Measurements from ENCODE around the gene MAP3K2. TPM values are rescaled to one million over a fixed set of nuclear protein-coding genes. Genes with fewer than 3 reads are reported as not detected.

MAP3K2 gene
- total and polyA plus RNA-seq, 4 experiments from 2014 or later, result 42.5 to 87.2 (median 74.5) TPM

- Histone ChIP-seq H3K27ac (ENCODE audit: low read depth, low read length) (no peak overlapping the region), H3K27me3 (ENCODE audit: insufficient read depth, low read length) (no peaks in the 10 kb centered on the region), H3K4me3 (ENCODE audit: low read length in 2 of 2) (no peak overlapping the region), H3K9me3 (ENCODE audit: control insufficient read depth in 1 of 2, low read length in 2 of 2) (no peaks in the 10 kb centered on the region), H3K4me1 (ENCODE audit: insufficient read depth, low read length) (no peaks in the 10 kb centered on the region), H3K36me3 (ENCODE audit: insufficient read depth, low read length) (peaks cover 33% of the 10 kb centered on the region)
- Mint-ChIP-seq H3K36me3 (peaks cover 58 to 64% of the 10 kb centered on the region in 2 donors), H3K4me1 (peaks cover 0 to 3% (median under 1%) of the 10 kb centered on the region in 4 donors), H3K9me3 (peaks cover 0 to 9% (median 6%) of the 10 kb centered on the region in 8 donors), H3K27ac (no peak overlapping the region), H3K27me3 (no peaks in the 10 kb centered on the region), H3K4me3 (no peak overlapping the region)
- DNase-seq, result peak in 1 of 5 donors; percentile 6
- intact Hi-C loops (cut with micrococcal nuclease), result loop anchor here (1.0 kb wide), 1 partner anchor 155 kb away; no protein-coding TSS in a partner anchor
- POLR2A ChIA-PET (ENCODE audit: partially characterized antibody), result no interaction called here
- CTCF ChIA-PET (ENCODE audit: partially characterized antibody), result interaction anchor here (0.7 to 1.7 kb wide), 3 partner anchors 12 to 155 kb away, joined by 3 to 14 read pairs (median 4); partner anchors contain the start of gene ERCC3
These were observed 63.1 kb downstream of the MAP3K2 start for GRCh38 chr2:127324635-127325034.

- H3K4me1 ChIP-seq (ENCODE audit: insufficient read depth, low read length), result no peaks in the 10 kb centered on the region
- H3K9me3 ChIP-seq (ENCODE audit: control insufficient read depth in 1 of 2, low read length in 2 of 2), result no peaks in the 10 kb centered on the region
- peaks cover 0 to 3% (median under 1%) of the 10 kb centered on the region in 4 donors for H3K4me1 Mint-ChIP-seq
- peaks cover 33% of the 10 kb centered on the region for H3K36me3 ChIP-seq (ENCODE audit: insufficient read depth, low read length)
- ChIA-PET POLR2A (ENCODE audit: partially characterized antibody) (interaction anchor here (0.6 to 1.1 kb wide), 2 partner anchors 20 to 548 kb away, joined by 3 read pairs; no protein-coding TSS in a partner anchor), CTCF (ENCODE audit: partially characterized antibody) (interaction anchor here (2.1 kb wide), 1 partner anchor 158 kb away, joined by 5 read pairs; no protein-coding TSS in a partner anchor)
- H3K36me3 Mint-ChIP-seq, result peaks cover 65 to 70% of the 10 kb centered on the region in 2 donors
- peaks cover 0 to 9% (median 6%) of the 10 kb centered on the region in 8 donors for H3K9me3 Mint-ChIP-seq
- no peak overlapping the region for H3K27ac Mint-ChIP-seq
- H3K27ac ChIP-seq (ENCODE audit: low read depth, low read length), result no peak overlapping the region
- no peak overlapping the region for H3K4me3 Mint-ChIP-seq
- intact Hi-C loops (cut with micrococcal nuclease), result no loop called here
- no peak for DNase-seq
- H3K27me3 Mint-ChIP-seq, result no peaks in the 10 kb centered on the region
- H3K4me3 ChIP-seq (ENCODE audit: low read length in 2 of 2), result no peak overlapping the region
- no peaks in the 10 kb centered on the region for H3K27me3 ChIP-seq (ENCODE audit: insufficient read depth, low read length)
These were observed 66.5 kb downstream of the MAP3K2 start for GRCh38 chr2:127321303-127321702.

- DNase-seq, result no peak
- Mint-ChIP-seq H3K27ac (peak overlapping the region in 1 of 7 donors; percentile 34), H3K27me3 (no peaks in the 10 kb centered on the region), H3K4me1 (peaks cover 0 to 3% (median under 1%) of the 10 kb centered on the region in 4 donors), H3K9me3 (peaks cover 0 to 9% (median 6%) of the 10 kb centered on the region in 8 donors), H3K4me3 (no peak overlapping the region), H3K36me3 (peaks cover 65 to 69% of the 10 kb centered on the region in 2 donors)
- CTCF ChIA-PET (ENCODE audit: partially characterized antibody), result interaction anchor here (1.2 to 2.1 kb wide), 2 partner anchors 95 to 158 kb away, joined by 3 to 5 read pairs; no protein-coding TSS in a partner anchor
- no peaks in the 10 kb centered on the region for H3K9me3 ChIP-seq (ENCODE audit: control insufficient read depth in 1 of 2, low read length in 2 of 2)
- intact Hi-C loops (cut with micrococcal nuclease), result no loop called here
- H3K27me3 ChIP-seq (ENCODE audit: insufficient read depth, low read length), result no peaks in the 10 kb centered on the region
- no peak overlapping the region for H3K27ac ChIP-seq (ENCODE audit: low read depth, low read length)
- H3K4me3 ChIP-seq (ENCODE audit: low read length in 2 of 2), result no peak overlapping the region
- POLR2A ChIA-PET (ENCODE audit: partially characterized antibody), result no interaction called here
- peaks cover 33% of the 10 kb centered on the region for H3K36me3 ChIP-seq (ENCODE audit: insufficient read depth, low read length)
- no peaks in the 10 kb centered on the region for H3K4me1 ChIP-seq (ENCODE audit: insufficient read depth, low read length)
These were observed 67.0 kb downstream of the MAP3K2 start for GRCh38 chr2:127320586-127321275.

GRCh38 chr2:127320067-127320466 lies 67.7 kb downstream of the MAP3K2 start:
- CTCF ChIA-PET (ENCODE audit: partially characterized antibody), result interaction anchor here (1.2 to 2.1 kb wide), 2 partner anchors 95 to 159 kb away, joined by 3 to 5 read pairs; no protein-coding TSS in a partner anchor

GRCh38 chr2:127314193-127314988 lies 73.4 kb downstream of the MAP3K2 start:
- Mint-ChIP-seq H3K9me3 (no peaks in the 10 kb centered on the region), H3K4me3 (no peak overlapping the region), H3K4me1 (no peaks in the 10 kb centered on the region), H3K27ac (peak overlapping the region in 1 of 7 donors; percentile 71), H3K27me3 (no peaks in the 10 kb centered on the region), H3K36me3 (peaks cover 61 to 80% of the 10 kb centered on the region in 2 donors)
- CTCF ChIA-PET (ENCODE audit: partially characterized antibody), result interaction anchor here (0.6 to 1.3 kb wide), 2 partner anchors 51 to 274 kb away, joined by 4 read pairs; no protein-coding TSS in a partner anchor
- Histone ChIP-seq H3K36me3 (ENCODE audit: insufficient read depth, low read length) (peaks cover 44% of the 10 kb centered on the region), H3K9me3 (ENCODE audit: control insufficient read depth in 1 of 2, low read length in 2 of 2) (no peaks in the 10 kb centered on the region), H3K4me1 (ENCODE audit: insufficient read depth, low read length) (no peaks in the 10 kb centered on the region), H3K27ac (ENCODE audit: low read depth, low read length) (no peak overlapping the region), H3K4me3 (ENCODE audit: low read length in 2 of 2) (no peak overlapping the region), H3K27me3 (ENCODE audit: insufficient read depth, low read length) (no peaks in the 10 kb centered on the region)
- intact Hi-C loops (cut with micrococcal nuclease), result no loop called here
- no peak for DNase-seq
- POLR2A ChIA-PET (ENCODE audit: partially characterized antibody), result no interaction called here

More at GRCh38 chr2:127320067-127320466, 67.7 kb downstream of the MAP3K2 start:
- Histone ChIP-seq H3K4me3 (ENCODE audit: low read length in 2 of 2) (no peak overlapping the region), H3K36me3 (ENCODE audit: insufficient read depth, low read length) (peaks cover 39% of the 10 kb centered on the region), H3K27ac (ENCODE audit: low read depth, low read length) (no peak overlapping the region), H3K4me1 (ENCODE audit: insufficient read depth, low read length) (no peaks in the 10 kb centered on the region), H3K9me3 (ENCODE audit: control insufficient read depth in 1 of 2, low read length in 2 of 2) (no peaks in the 10 kb centered on the region), H3K27me3 (ENCODE audit: insufficient read depth, low read length) (no peaks in the 10 kb centered on the region)
- Mint-ChIP-seq H3K36me3 (peaks cover 66 to 70% of the 10 kb centered on the region in 2 donors), H3K9me3 (peaks cover 0 to 9% (median 6%) of the 10 kb centered on the region in 8 donors), H3K4me3 (no peak overlapping the region), H3K27ac (peak overlapping the region in 3 of 7 donors; percentile 1 to 77 (median 34)), H3K4me1 (peaks cover 0 to 3% (median under 1%) of the 10 kb centered on the region in 4 donors), H3K27me3 (no peaks in the 10 kb centered on the region)
- no peak for DNase-seq
- intact Hi-C loops (cut with micrococcal nuclease), result no loop called here
- POLR2A ChIA-PET (ENCODE audit: partially characterized antibody), result no interaction called here

GRCh38 chr2:127313406-127313805 lies 74.4 kb downstream of the MAP3K2 start:
- Histone ChIP-seq H3K4me1 (ENCODE audit: insufficient read depth, low read length) (no peaks in the 10 kb centered on the region), H3K27me3 (ENCODE audit: insufficient read depth, low read length) (no peaks in the 10 kb centered on the region), H3K36me3 (ENCODE audit: insufficient read depth, low read length) (peaks cover 46% of the 10 kb centered on the region), H3K27ac (ENCODE audit: low read depth, low read length) (no peak overlapping the region), H3K4me3 (ENCODE audit: low read length in 2 of 2) (no peak overlapping the region), H3K9me3 (ENCODE audit: control insufficient read depth in 1 of 2, low read length in 2 of 2) (no peaks in the 10 kb centered on the region)
- Mint-ChIP-seq H3K36me3 (peaks cover 56 to 76% of the 10 kb centered on the region in 2 donors), H3K27me3 (no peaks in the 10 kb centered on the region), H3K9me3 (no peaks in the 10 kb centered on the region), H3K27ac (no peak overlapping the region), H3K4me1 (no peaks in the 10 kb centered on the region), H3K4me3 (no peak overlapping the region)
- DNase-seq, result no peak
- ChIA-PET POLR2A (ENCODE audit: partially characterized antibody) (no interaction called here), CTCF (ENCODE audit: partially characterized antibody) (interaction anchor here (1.3 kb wide), 1 partner anchor 52 kb away, joined by 4 read pairs; no protein-coding TSS in a partner anchor)
- intact Hi-C loops (cut with micrococcal nuclease), result no loop called here

- intact Hi-C loops (cut with micrococcal nuclease), result no loop called here
- Histone ChIP-seq H3K27ac (ENCODE audit: low read depth, low read length) (no peak overlapping the region), H3K27me3 (ENCODE audit: insufficient read depth, low read length) (no peaks in the 10 kb centered on the region), H3K4me1 (ENCODE audit: insufficient read depth, low read length) (no peaks in the 10 kb centered on the region), H3K9me3 (ENCODE audit: control insufficient read depth in 1 of 2, low read length in 2 of 2) (no peaks in the 10 kb centered on the region), H3K4me3 (ENCODE audit: low read length in 2 of 2) (no peak overlapping the region), H3K36me3 (ENCODE audit: insufficient read depth, low read length) (peaks cover 57% of the 10 kb centered on the region)
- DNase-seq, result no peak
- H3K4me1 Mint-ChIP-seq, result no peaks in the 10 kb centered on the region
- ChIA-PET POLR2A (ENCODE audit: partially characterized antibody) (no interaction called here), CTCF (ENCODE audit: partially characterized antibody) (no interaction called here)
- H3K4me3 Mint-ChIP-seq, result no peak overlapping the region
- H3K36me3 Mint-ChIP-seq, result peaks cover 51 to 79% of the 10 kb centered on the region in 2 donors
- no peaks in the 10 kb centered on the region for H3K9me3 Mint-ChIP-seq
- no peaks in the 10 kb centered on the region for H3K27me3 Mint-ChIP-seq
- H3K27ac Mint-ChIP-seq, result no peak overlapping the region
These were observed 76.8 kb downstream of the MAP3K2 start for GRCh38 chr2:127310980-127311379.

Data from CD4-positive, alpha-beta memory T cell (primary cell).